Heart right ventricle (tissue), 16 donors: ENCODE data around the gene FCHSD2. TPM values are rescaled to one million over a fixed set of nuclear protein-coding genes. Genes with fewer than 3 reads are reported as not detected.
A peak's percentile ranks its signal among the peaks of the same experiment; 100 is the strongest.
"Not testable (repeated sequence)": the region's sequence is repeated elsewhere in the genome, so short reads cannot be mapped to it uniquely, and the experiment has no call there.

Source experiments
- ATAC-seq, 8 donors: fragments of 200-7000 bp; cut with Tn5 transposase; one replicate each; pipeline ENCODE4 v1.9.1; 2020; ENCODE audit warnings: mild to moderate bottlenecking in 8 of 8, moderate library complexity in 8 of 8, moderate number of reproducible peaks in 1 of 8
- DNase-seq, 2 donors: peaks; one replicate each; pipeline ENCODE4 v3.0.0-alpha.2; 2020
- H3K27ac ChIP-seq, 10 donors: fragments of 200-600 bp; sonication (generic) in 2 of 10; one replicate each; pipeline versions ENCODE4 v1.5.0 to v1.8.0; 2020 to 2022; ENCODE audit warnings: mild to moderate bottlenecking in 3 of 10
- H3K27me3 ChIP-seq, 7 donors: fragments of 200-600 bp; one replicate each; pipeline ENCODE4 v1.8.0; 2021 to 2022; ENCODE audit warnings: mild to moderate bottlenecking in 2 of 7
- H3K36me3 ChIP-seq, 9 donors: fragments of 200-600 bp; sonication (generic) in 1 of 9; one replicate each; pipeline versions ENCODE4 v1.5.0 to v1.8.0; 2020 to 2022; ENCODE audit warnings: mild to moderate bottlenecking in 2 of 9
- H3K4me1 ChIP-seq, 9 donors: fragments of 200-600 bp; sonication (generic) in 1 of 9; one replicate each; pipeline versions ENCODE4 v1.5.0 to v1.8.0; 2020 to 2022; ENCODE audit warnings: mild to moderate bottlenecking in 4 of 9
- H3K4me3 ChIP-seq, 10 donors: fragments of 200-600 bp; sonication (generic) in 2 of 10; one replicate each; pipeline versions ENCODE4 v1.5.0 to v1.8.0; 2020 to 2022; ENCODE audit warnings: mild to moderate bottlenecking in 7 of 10, moderate library complexity in 2 of 10
- H3K9me3 ChIP-seq, 11 donors: fragments of 200-600 bp in 10 of 11; sonication (generic) in 2 of 11; one replicate each; pipeline versions ENCODE4 v1.5.0 to v1.8.0; 2013 to 2022; ENCODE audit warnings: mild to moderate bottlenecking in 2 of 11, control low read depth in 1 of 11, moderate library complexity in 1 of 11
- CTCF ChIP-seq, 9 donors: fragments of 200-600 bp; sonication (generic) in 2 of 9; IDR thresholded peaks; one replicate each; pipeline versions ENCODE4 v1.5.0 to v1.8.0; 2021 to 2022; ENCODE audit warnings: antibody characterized with exemption in 9 of 9, mild to moderate bottlenecking in 5 of 9, moderate library complexity in 1 of 9
- WGBS, 2 donors: extraction: QIAGEN DNeasy Blood & Tissue Kit; methylation state at CpG; one replicate each; pipeline ENCODE4 v1.1.7; 2013; ENCODE audit warnings: inconsistent platforms in 1 of 2; 5-methylcytosine and 5-hydroxymethylcytosine counted together
- intact Hi-C, 10 donors: fragments of 100-400 bp; cut with DNase I; formaldehyde crosslinking; loops; one replicate each; pipeline versions ENCODE4 v1.11.1 to v1.14.2; 2022
- polyA plus RNA-seq, 2 donors: library from polyadenylated mRNA; stranded (reverse); fragments of 200-250 nt; gene quantifications; one replicate each; pipeline ENCODE4 v1.2.3, GENCODE V29; 2013
- total RNA-seq, 10 donors: library from RNA; stranded (reverse); fragmentation: NEBNext Ultra II Directional in 3 of 10; extraction: Animal tissue kit (Norgen Biotek cat#: 25700) in 3 of 10; gene quantifications; one replicate each; pipeline versions ENCODE4 v1.2.1 to v1.2.4, GENCODE V29; 2021 to 2023
- donor health status: Arrhythmogenic right ventricular cardiomyopathy.
- donor health status: ischemic (EF 13 %, LVEDD 7.1; RV severe dilation, severe dysfunction).
- donor health status: healthy with polysubstance abuse.
- donor health status: DM: no; HTN: yes; CAD: no.
- donor health status: DM: no; HTN: no; CAD: no.
- donor health status: ischemic (EF 25% LVEDD 6.9; RV normal size, moderate dysfunction).
- donor health status: ischemic (EF 25% LVEDD 5.7; RV mildly dilated, moderate dysfunction).
- donor health status: healthy.
- donor health status: DM: yes; HTN: yes; CAD: no.
- donor health status: Ischemic cardiomyopathy.
- donor health status: ischemic (EF 35%, LVEDD 5.7; RV mildly dilated, moderate dysfunction).
- donor health status: nonischemic (EF 11% LVEDD 7.7; RV severe dilation, severe dysfunction).
- donor health status: DM: yes; HTN: yes; CAD: no.
- donor health status: PGD.
- donor health status: ischemic (EF 29% LVEDD 5.4; RV normal size, mild dysfunction).
- donor health status: nonischemic (EF 23%, LVEDD 6.1; RV moderate dilation, normal function).

Gene FCHSD2
- total and polyA plus RNA-seq, 12 donors: 16.1 to 48.4 (median 37.5) TPM

DNA sequence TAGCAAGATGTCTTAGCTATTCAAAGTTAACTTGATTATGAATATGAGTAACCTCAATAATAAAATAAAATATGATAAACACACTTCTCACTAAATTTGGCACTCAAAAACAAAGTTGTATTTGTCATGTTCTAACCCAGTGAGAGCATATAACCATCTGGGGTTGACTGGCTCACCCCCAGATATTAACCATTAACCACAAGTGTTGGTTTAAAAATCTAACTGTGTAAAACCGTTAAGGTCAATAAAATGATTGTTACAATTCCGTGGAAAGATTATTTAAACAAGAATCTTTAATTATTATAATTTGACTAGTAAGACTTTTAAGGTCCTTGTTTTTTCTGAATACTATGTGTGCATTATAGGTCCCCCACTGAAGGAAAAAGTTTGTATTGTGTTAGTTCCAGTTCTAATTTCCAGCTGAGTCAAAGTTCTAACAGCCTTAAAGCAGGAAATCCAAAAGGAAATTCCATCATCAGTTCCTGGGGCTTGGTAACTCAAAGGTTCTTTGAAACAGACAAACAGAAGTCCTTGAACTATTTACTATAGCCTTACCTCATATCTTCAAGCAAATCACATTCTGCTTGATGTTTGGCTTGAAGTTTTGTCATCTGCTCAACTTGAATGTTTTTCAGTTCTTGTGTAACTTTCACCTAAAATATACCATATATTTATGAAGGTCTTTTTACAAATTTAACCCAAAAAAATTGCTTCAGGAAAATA, 2.5 kb downstream of the FCHSD2 start:
- intact Hi-C loops: loop anchor here in 8 of 10 donors (5.0 to 10.0 kb wide), 8 partner anchors 38 to 307 kb away; no protein-coding TSS in a partner anchor
- peak overlapping the region; percentile 96 to 99 (median 98) for H3K27ac ChIP-seq
- WGBS, 2 donors: 36 to 41% methylated on average over 2 of the region's 2 CpGs
- peaks cover 0 to 69% (median 57%) of the 10 kb centered on the region in 9 donors for H3K4me1 ChIP-seq
- ATAC-seq (peak in 1 of 8 donors; percentile 5), DNase-seq (no peak)
- peak overlapping the region; percentile 91 to 98 (median 94) for H3K4me3 ChIP-seq
- no peaks in the 10 kb centered on the region for H3K9me3 ChIP-seq
- no peak for TF ChIP-seq CTCF (IDR thresholded peaks at IDR 0.05)
- H3K36me3 ChIP-seq: peaks cover 0 to 46% (median 0%) of the 10 kb centered on the region in 9 donors
- H3K27me3 ChIP-seq: no peaks in the 10 kb centered on the region

GRCh38 chr11:73137944-73138274, 4.2 kb downstream of the FCHSD2 start:
- Histone ChIP-seq H3K4me3 (no peak overlapping the region), H3K9me3 (no peaks in the 10 kb centered on the region), H3K4me1 (peaks cover 0 to 56% (median 45%) of the 10 kb centered on the region in 9 donors), H3K36me3 (peaks cover 0 to 64% (median 6%) of the 10 kb centered on the region in 9 donors), H3K27me3 (no peaks in the 10 kb centered on the region), H3K27ac (peak overlapping the region in 3 of 10 donors; percentile 2 to 99 (median 98))
- TF ChIP-seq CTCF (IDR thresholded peaks at IDR 0.05): no peak
- DNase-seq: no peak
- ATAC-seq: no peak
- intact Hi-C loops: loop anchor here in 1 of 10 donors (10.0 kb wide), 1 partner anchor 213 kb away; no protein-coding TSS in a partner anchor

- ATAC-seq (no peak), DNase-seq (no peak)
- no peak for TF ChIP-seq CTCF (IDR thresholded peaks at IDR 0.05)
- peaks cover 0 to 54% (median 43%) of the 10 kb centered on the region in 9 donors for H3K4me1 ChIP-seq
- peaks cover 0 to 69% (median 7%) of the 10 kb centered on the region in 9 donors for H3K36me3 ChIP-seq
- intact Hi-C loops: loop anchor here in 1 of 10 donors (10.0 kb wide), 1 partner anchor 213 kb away; no protein-coding TSS in a partner anchor
- H3K27ac ChIP-seq: peak overlapping the region in 2 of 10 donors; percentile 2 to 99
- H3K4me3 ChIP-seq: no peak overlapping the region
- no peaks in the 10 kb centered on the region for H3K27me3 ChIP-seq
- 53 to 58% methylated on average over 5 of the region's 5 CpGs for WGBS, 2 donors
- no peaks in the 10 kb centered on the region for H3K9me3 ChIP-seq
Measured at GRCh38 chr11:73137262-73137943, 4.7 kb downstream of the FCHSD2 start.

GRCh38 chr11:73136722-73137121, 5.4 kb downstream of the FCHSD2 start:
- WGBS, 2 donors: 97 to 98% methylated on average over 8 of the region's 8 CpGs
- ATAC-seq, DNase-seq, H3K27ac ChIP-seq, H3K27me3 ChIP-seq, H3K9me3 ChIP-seq, H3K4me3 ChIP-seq: not testable (repeated sequence)
- intact Hi-C loops: loop anchor here in 1 of 10 donors (10.0 kb wide), 1 partner anchor 212 kb away; no protein-coding TSS in a partner anchor
- peaks cover 0 to 75% (median 7%) of the 10 kb centered on the region in 9 donors for H3K36me3 ChIP-seq
- peaks cover 0 to 54% (median 43%) of the 10 kb centered on the region in 9 donors for H3K4me1 ChIP-seq
